Glutamatergic neuron (in vitro differentiated cells): Measurements from ENCODE around the gene ADORA3. TPM values are rescaled to one million over a fixed set of nuclear protein-coding genes. Genes with fewer than 3 reads are reported as not detected.

ENCODE experiments used
- DNase-seq: peaks from one replicate; pipeline ENCODE4 v3.0.0; 2022
- H3K27ac Mint-ChIP-seq: one replicate; pipeline ENCODE4 v1.8.0; 2020; ENCODE audit warnings: mild to moderate bottlenecking, mixed read lengths, inconsistent platforms; ENCODE audit not compliant: unreplicated experiment
- H3K27me3 Mint-ChIP-seq: one replicate; pipeline ENCODE4 v1.8.0; 2020; ENCODE audit warnings: mild to moderate bottlenecking, moderate library complexity, mixed read lengths, inconsistent platforms; ENCODE audit not compliant: unreplicated experiment
- H3K36me3 Mint-ChIP-seq: one replicate; pipeline ENCODE4 v1.8.0; 2020; ENCODE audit warnings: mild to moderate bottlenecking, mixed read lengths, inconsistent platforms; ENCODE audit not compliant: unreplicated experiment
- H3K4me1 Mint-ChIP-seq: one replicate; pipeline ENCODE4 v1.8.0; 2020; ENCODE audit warnings: mild to moderate bottlenecking, low read depth, mixed read lengths, inconsistent platforms; ENCODE audit not compliant: unreplicated experiment
- H3K4me3 Mint-ChIP-seq: one replicate; pipeline ENCODE4 v1.8.0; 2020; ENCODE audit warnings: mild to moderate bottlenecking, mixed read lengths, inconsistent platforms; ENCODE audit not compliant: unreplicated experiment
- H3K9me3 Mint-ChIP-seq: one replicate; pipeline ENCODE4 v1.8.0; 2020; ENCODE audit warnings: mild to moderate bottlenecking, moderate library complexity, mixed read lengths, inconsistent platforms; ENCODE audit not compliant: unreplicated experiment
- CTCF ChIP-seq: fragments of 200-600 bp; sonication (generic); IDR thresholded peaks from one replicate; pipeline ENCODE4 v1.5.0; 2021; ENCODE audit not compliant: partially characterized antibody, unreplicated experiment
- total RNA-seq: library from RNA; stranded (reverse); fragmentation: NEBNext Ultra II Directional; extraction: Animal tissue kit (Norgen Biotek cat#: 25700); gene quantifications from one replicate; pipeline ENCODE4 v1.2.1, GENCODE V29; 2021; ENCODE audit not compliant: unreplicated experiment

ADORA3 gene
- total RNA-seq, 1 donor from 2014 or later: not detected

- no peak for DNase-seq
- H3K36me3 Mint-ChIP-seq: no peaks in the 10 kb centered on the region
- H3K9me3 Mint-ChIP-seq: peaks cover 5% of the 10 kb centered on the region
- TF ChIP-seq CTCF: no peak
- peaks cover 17% of the 10 kb centered on the region for H3K4me1 Mint-ChIP-seq
- H3K27me3 Mint-ChIP-seq: peaks cover 4% of the 10 kb centered on the region
- H3K4me3 Mint-ChIP-seq: no peak overlapping the region
- no peak overlapping the region for H3K27ac Mint-ChIP-seq
Observed at GRCh38 chr1:111452581-111452980, 50.9 kb downstream of the ADORA3 start.

- H3K9me3 Mint-ChIP-seq: peaks cover 5% of the 10 kb centered on the region
- H3K4me1 Mint-ChIP-seq: peaks cover 18% of the 10 kb centered on the region
- peaks cover 4% of the 10 kb centered on the region for H3K27me3 Mint-ChIP-seq
- peak overlapping the region; percentile 100 for H3K27ac Mint-ChIP-seq
- DNase-seq: no peak
- H3K36me3 Mint-ChIP-seq: no peaks in the 10 kb centered on the region
- H3K4me3 Mint-ChIP-seq: peak overlapping the region; percentile 99
- no peak for TF ChIP-seq CTCF
Observed at GRCh38 chr1:111450185-111450584, 53.2 kb downstream of the ADORA3 start.

- Mint-ChIP-seq H3K4me1 (peaks cover 18% of the 10 kb centered on the region), H3K27me3 (peaks cover 4% of the 10 kb centered on the region), H3K4me3 (peak overlapping the region; percentile 99), H3K9me3 (peaks cover 5% of the 10 kb centered on the region), H3K27ac (peak overlapping the region; percentile 100), H3K36me3 (no peaks in the 10 kb centered on the region)
- no peak for TF ChIP-seq CTCF
- DNase-seq: no peak
Observed at GRCh38 chr1:111449703-111450017, 53.8 kb downstream of the ADORA3 start.

Other genes starting within 250 kb of the ADORA3 start
- not detected for gene CHIA, start 212.8 kb downstream of the ADORA3 start, total RNA-seq
- gene OVGP1, start 75.9 kb downstream of the ADORA3 start, total RNA-seq: 2.5 TPM
- gene WDR77, start 54.4 kb downstream of the ADORA3 start, total RNA-seq: 39.6 TPM
- 272 TPM for gene ATP5PB, start 54.2 kb downstream of the ADORA3 start, total RNA-seq
- 1.1 TPM for gene C1orf162, start 29.6 kb downstream of the ADORA3 start, total RNA-seq
- not detected for gene TMIGD3, start within 50 bp of the ADORA3 start, total RNA-seq
- 17.9 TPM for gene RAP1A, start 116.2 kb upstream of the ADORA3 start, total RNA-seq
- gene INKA2, start 235.8 kb upstream of the ADORA3 start, total RNA-seq: 112 TPM